Activated CD4-positive, alpha-beta T cell treated with anti-CD3 and anti-CD28 coated beads for 36 hours (primary cell): ENCODE results near the gene ZSWIM8. TPM values are rescaled to one million over a fixed set of nuclear protein-coding genes. Genes with fewer than 3 reads are reported as not detected.

Experiments
- ATAC-seq: fragments of 200-7000 bp; cut with Tn5 transposase; one replicate; pipeline ENCODE4 v1.10.0; 2021; ENCODE audit warnings: mild to moderate bottlenecking, moderate library complexity
- CTCF ChIA-PET: fragments of 350-600 bp; sonication (Branson Sonifier 250); formaldehyde crosslinking; loops from one replicate; lab custom pipeline; 2021; ENCODE audit warnings: antibody characterized with exemption; lab: Charles Lee
- POLR2A ChIA-PET: fragments of 350-600 bp; sonication (Branson Sonifier 250); formaldehyde crosslinking; loops from one replicate; lab custom pipeline; 2021; ENCODE audit warnings: antibody characterized with exemption, inconsistent platforms; lab: Charles Lee
- DNase-seq: peaks from one replicate; pipeline ENCODE4 v3.0.0-alpha.2; 2020
- H3K27ac Mint-ChIP-seq: one replicate; pipeline ENCODE4 v1.8.0; 2021; ENCODE audit warnings: mixed read lengths
- H3K27me3 Mint-ChIP-seq: one replicate; pipeline ENCODE4 v1.8.0; 2021; ENCODE audit warnings: mixed read lengths
- H3K36me3 Mint-ChIP-seq: one replicate; pipeline ENCODE4 v1.8.0; 2021; ENCODE audit warnings: low read depth, mixed read lengths
- H3K4me1 Mint-ChIP-seq: one replicate; pipeline ENCODE4 v1.8.0; 2021; ENCODE audit warnings: mixed read lengths
- H3K4me3 Mint-ChIP-seq: one replicate; pipeline ENCODE4 v1.8.0; 2021; ENCODE audit warnings: mild to moderate bottlenecking, moderate library complexity, mixed read lengths
- H3K9me3 Mint-ChIP-seq: one replicate; pipeline ENCODE4 v1.8.0; 2021; ENCODE audit warnings: low read depth, mixed read lengths
- intact Hi-C, 2 experiments: fragments of 100-400 bp; cut with DNase I in 1 of 2; cut with micrococcal nuclease in 1 of 2; formaldehyde crosslinking; loops; one replicate each; pipeline versions ENCODE4 v1.14.2 to v1.15.1; 2022 to 2024; cut with DNase I, micrococcal nuclease
- total RNA-seq, 2 experiments: library from RNA; stranded (reverse); gene quantifications; one replicate each; pipeline ENCODE4 v1.2.3, GENCODE V29; 2021

Gene ZSWIM8
- total RNA-seq, 2 experiments from 2014 or later = 40.1 to 67.3 TPM

DNA sequence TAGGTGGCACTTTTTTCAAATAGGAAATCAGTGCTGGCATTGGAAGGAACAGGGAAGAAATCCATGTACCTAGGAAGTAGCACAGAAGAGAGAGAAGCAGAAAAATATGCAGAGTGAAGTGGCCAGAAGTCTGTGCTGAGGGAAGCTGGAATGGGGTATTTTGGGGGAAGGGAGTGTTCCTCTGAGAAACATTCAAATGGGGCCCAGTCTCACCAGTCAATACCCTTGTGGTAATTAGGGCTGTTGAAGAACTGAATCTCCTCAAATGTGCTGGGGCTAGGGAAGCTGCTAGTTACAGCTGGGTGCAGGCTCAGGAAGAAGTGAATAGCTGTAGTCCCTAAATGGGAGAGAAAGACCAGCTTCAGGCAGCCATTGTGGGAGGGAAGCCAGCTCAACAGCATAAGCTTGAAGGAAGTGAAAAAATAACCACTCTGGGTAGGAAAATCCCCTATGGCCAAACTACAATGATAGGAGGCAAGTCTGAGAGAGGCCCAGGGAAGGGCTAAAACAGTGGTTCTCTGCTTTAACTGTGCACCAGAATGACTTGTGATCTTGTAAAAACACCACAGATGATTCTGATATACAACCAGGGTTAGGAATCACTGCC, 18.4 kb downstream of the ZSWIM8 start:
- peak overlapping the region; percentile 80 for H3K27ac Mint-ChIP-seq
- H3K9me3 Mint-ChIP-seq = no peaks in the 10 kb centered on the region
- peaks cover 57% of the 10 kb centered on the region for H3K36me3 Mint-ChIP-seq
- no peaks in the 10 kb centered on the region for H3K27me3 Mint-ChIP-seq
- ATAC-seq = peak; percentile 56
- intact Hi-C loops = no loop called here
- ChIA-PET CTCF (interaction anchor here (0.7 to 1.2 kb wide), 2 partner anchors 17 to 35 kb away, joined by 3 read pairs; no protein-coding TSS in a partner anchor), POLR2A (interaction anchor here (0.7 to 1.1 kb wide), 3 partner anchors 18 to 214 kb away, joined by 3 read pairs; no protein-coding TSS in a partner anchor)
- H3K4me3 Mint-ChIP-seq = no peak overlapping the region
- no peak for DNase-seq
- H3K4me1 Mint-ChIP-seq = peaks cover 40% of the 10 kb centered on the region

DNA sequence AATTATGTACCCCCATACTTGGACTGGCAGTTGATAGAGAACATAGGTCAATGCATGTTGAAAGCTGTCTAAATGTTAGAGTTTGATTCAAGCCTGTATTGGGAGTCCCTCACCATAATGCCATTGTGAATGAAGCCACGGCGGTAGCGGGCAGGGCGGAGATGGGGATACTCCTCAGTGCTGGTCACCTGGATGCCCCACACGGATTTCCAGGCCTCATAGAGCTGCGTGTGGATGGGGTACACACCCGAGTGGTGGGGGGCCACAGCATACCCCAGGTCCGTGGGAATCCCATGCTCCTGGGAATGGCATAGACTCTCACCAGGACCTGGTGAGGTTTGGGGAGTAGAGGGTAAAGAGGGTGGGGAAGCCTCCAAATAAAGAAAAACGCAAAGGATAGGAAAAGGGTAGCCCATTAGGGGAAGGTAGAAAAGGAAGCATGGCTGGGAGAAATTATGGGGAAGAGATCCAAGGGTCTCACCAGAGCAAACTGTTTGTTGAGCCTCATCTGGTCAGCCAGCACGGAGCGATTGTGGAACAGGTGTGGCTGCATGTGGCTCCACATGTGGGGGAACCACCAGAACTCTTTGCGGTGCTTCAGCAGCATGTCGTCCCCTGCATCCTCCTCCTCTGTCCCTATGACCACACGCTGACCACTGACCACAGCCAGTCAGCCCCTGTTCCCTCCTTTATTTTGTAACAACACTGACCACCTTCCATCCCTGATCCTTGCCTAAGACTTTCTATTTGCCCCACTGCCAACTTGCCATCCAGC, 21.0 kb downstream of the ZSWIM8 start:
- POLR2A ChIA-PET = interaction anchor here (0.9 kb wide), 1 partner anchor 372 kb away, joined by 4 read pairs; no protein-coding TSS in a partner anchor
- CTCF ChIA-PET = interaction anchor here (1.7 kb wide), 1 partner anchor 43 kb away, joined by 4 read pairs; no protein-coding TSS in a partner anchor
- no peak for ATAC-seq
- no peaks in the 10 kb centered on the region for H3K27me3 Mint-ChIP-seq
- H3K9me3 Mint-ChIP-seq = no peaks in the 10 kb centered on the region
- intact Hi-C loops = no loop called here
- DNase-seq = no peak
- peak overlapping the region; percentile 60 for H3K27ac Mint-ChIP-seq
- H3K4me1 Mint-ChIP-seq = peaks cover 56% of the 10 kb centered on the region
- no peak overlapping the region for H3K4me3 Mint-ChIP-seq
- peaks cover 70% of the 10 kb centered on the region for H3K36me3 Mint-ChIP-seq

DNA sequence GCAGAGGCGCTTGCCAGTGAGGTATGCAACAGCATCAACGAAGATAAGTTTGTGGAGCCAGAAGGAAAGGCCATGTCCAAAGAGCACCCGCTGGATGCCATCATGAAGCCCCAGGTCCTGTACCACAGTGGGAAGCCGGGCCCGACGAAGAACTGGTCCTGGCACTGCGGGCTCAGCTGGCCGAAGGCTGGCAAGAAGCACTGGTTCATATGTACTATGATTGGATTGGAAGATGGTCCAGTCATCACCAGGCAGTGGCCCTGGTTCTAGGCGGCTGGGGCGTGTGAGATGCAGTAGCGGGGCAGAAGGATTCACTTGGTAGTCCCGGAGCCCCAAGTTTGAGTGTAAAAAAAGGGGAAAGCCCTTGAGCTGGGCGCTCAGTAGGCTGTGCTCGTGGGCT, 22.1 kb downstream of the ZSWIM8 start:
- DNase-seq (no peak), ATAC-seq (no peak)
- peaks cover 57% of the 10 kb centered on the region for H3K4me1 Mint-ChIP-seq
- H3K36me3 Mint-ChIP-seq = peaks cover 64% of the 10 kb centered on the region
- intact Hi-C loops = no loop called here
- H3K9me3 Mint-ChIP-seq = no peaks in the 10 kb centered on the region
- ChIA-PET CTCF (interaction anchor here (0.6 kb wide), 1 partner anchor 136 kb away, joined by 3 read pairs; no protein-coding TSS in a partner anchor), POLR2A (interaction anchor here (0.5 kb wide), 1 partner anchor 21 kb away, joined by 3 read pairs; no protein-coding TSS in a partner anchor)
- H3K27me3 Mint-ChIP-seq = no peaks in the 10 kb centered on the region
- H3K4me3 Mint-ChIP-seq = no peak overlapping the region
- H3K27ac Mint-ChIP-seq = peak overlapping the region; percentile 60

DNA sequence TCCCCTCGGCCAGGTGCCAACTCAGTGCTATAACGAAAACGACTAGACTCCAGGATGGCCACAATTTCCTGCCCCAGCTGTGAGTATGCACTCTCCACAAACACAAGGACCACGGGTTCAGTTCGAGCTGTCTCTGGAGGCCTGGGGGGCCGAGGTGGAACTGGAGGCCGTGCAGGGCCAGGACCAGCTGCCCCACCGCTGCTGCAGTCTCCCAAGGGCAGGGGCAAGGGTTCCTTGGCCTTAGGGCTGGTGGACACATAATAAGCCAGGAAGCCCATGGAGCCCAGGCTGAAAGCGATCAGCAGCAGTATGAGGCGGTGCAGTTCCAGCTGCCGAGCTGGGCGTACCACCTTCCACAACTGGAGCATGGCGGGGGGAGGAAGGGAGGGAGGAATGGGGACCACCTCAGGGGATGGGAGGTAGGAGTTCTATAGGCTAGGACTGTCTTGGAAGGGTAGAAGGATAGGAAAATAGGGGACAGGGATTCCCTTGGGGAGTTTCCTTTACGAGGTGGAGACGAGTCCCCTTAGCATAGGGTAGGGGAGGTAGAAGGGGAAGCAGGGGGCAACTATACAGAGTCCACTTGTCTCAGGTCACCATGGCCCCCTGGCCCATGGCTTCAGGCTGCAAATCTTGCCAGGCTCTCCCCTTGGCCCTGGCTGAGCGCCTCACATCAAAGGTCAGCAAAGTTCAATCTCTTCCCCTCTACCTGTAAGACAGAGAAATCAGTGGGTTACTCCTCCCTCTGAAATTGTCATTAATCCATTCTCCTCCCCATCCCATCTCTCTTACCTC, 22.8 kb downstream of the ZSWIM8 start:
- Mint-ChIP-seq H3K27ac (peak overlapping the region; percentile 91), H3K27me3 (no peaks in the 10 kb centered on the region), H3K4me1 (peaks cover 58% of the 10 kb centered on the region), H3K36me3 (peaks cover 57% of the 10 kb centered on the region), H3K4me3 (no peak overlapping the region), H3K9me3 (no peaks in the 10 kb centered on the region)
- ATAC-seq (no peak), DNase-seq (no peak)
- CTCF ChIA-PET = interaction anchor here (0.6 to 0.8 kb wide), 4 partner anchors 25 to 65 kb away, joined by 3 read pairs; no protein-coding TSS in a partner anchor
- intact Hi-C loops = no loop called here
- POLR2A ChIA-PET = interaction anchor here (0.5 to 1.1 kb wide), 6 partner anchors 14 to 77 kb away, joined by 3 to 6 read pairs (median 3); no protein-coding TSS in a partner anchor

DNA sequence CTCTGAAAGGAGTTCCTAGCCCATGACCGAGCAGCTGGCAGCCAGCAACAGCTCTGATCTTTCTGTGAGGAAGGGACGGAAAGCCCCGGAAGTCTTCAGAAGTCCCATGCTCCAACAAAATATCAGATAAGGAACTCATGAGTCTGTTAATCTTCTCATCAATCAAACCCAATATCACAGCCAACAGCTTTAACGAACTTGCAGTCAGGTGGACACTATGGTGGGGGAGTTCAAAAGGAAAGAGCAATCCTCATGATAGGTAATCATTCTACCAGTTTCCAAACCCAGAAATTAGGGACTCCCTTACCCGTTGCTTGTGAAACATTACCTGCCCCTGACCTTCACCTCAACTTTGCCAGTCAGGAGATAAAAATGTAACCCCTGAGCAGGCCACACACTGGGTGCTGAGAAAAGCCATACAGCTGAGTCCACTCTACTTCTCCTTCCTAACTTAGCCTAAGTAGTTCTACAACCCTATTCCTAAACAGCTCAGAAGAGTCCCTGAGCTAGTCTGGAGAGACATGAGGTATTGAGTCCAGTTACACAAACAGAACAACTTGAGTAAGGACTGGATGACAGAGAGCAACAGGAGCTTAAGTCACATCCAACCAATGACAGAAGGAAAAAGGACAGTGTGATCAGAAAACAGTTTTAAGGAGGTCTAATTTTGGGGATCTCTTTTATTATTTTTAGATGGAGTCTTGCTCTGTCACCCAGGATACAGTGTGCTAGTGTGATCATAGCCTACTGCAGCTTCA, 23.8 kb downstream of the ZSWIM8 start:
- DNase-seq (no peak), ATAC-seq (no peak)
- no peaks in the 10 kb centered on the region for H3K9me3 Mint-ChIP-seq
- H3K36me3 Mint-ChIP-seq = peaks cover 49% of the 10 kb centered on the region
- H3K4me3 Mint-ChIP-seq = peak overlapping the region; percentile 78
- no peaks in the 10 kb centered on the region for H3K27me3 Mint-ChIP-seq
- POLR2A ChIA-PET = interaction anchor here (0.6 to 2.3 kb wide), 12 partner anchors 8 to 78 kb away, joined by 3 to 9 read pairs (median 3); a partner anchor contains a TSS
- peak overlapping the region; percentile 91 for H3K27ac Mint-ChIP-seq
- CTCF ChIA-PET = interaction anchor here (0.6 to 1.6 kb wide), 8 partner anchors 10 to 452 kb away, joined by 3 to 5 read pairs (median 3); a partner anchor contains a TSS
- peaks cover 50% of the 10 kb centered on the region for H3K4me1 Mint-ChIP-seq
- intact Hi-C loops = no loop called here

DNA sequence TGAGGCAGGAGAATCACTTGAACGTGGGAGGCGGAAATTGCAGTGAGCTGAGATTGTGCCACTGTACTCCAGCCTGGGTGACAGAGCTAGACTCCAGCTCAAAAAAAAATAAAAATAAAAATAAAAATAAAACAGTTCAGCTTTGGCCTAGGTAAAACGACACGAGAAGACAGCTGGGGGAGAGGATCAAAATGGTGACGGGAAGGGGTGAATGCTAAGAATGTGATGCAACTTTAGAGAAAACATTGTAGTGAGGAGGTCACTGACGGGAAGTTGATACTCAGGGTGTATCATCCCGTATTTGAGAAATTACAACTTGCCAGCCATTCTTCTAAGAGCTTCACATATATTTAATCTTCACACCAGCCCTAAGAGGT, 24.9 kb downstream of the ZSWIM8 start:
- Mint-ChIP-seq H3K27ac (peak overlapping the region; percentile 91), H3K36me3 (peaks cover 48% of the 10 kb centered on the region), H3K9me3 (no peaks in the 10 kb centered on the region), H3K4me1 (peaks cover 47% of the 10 kb centered on the region), H3K4me3 (peak overlapping the region; percentile 78), H3K27me3 (no peaks in the 10 kb centered on the region)
- ATAC-seq = peak; percentile 11
- DNase-seq = peak; percentile 32
- intact Hi-C loops = loop anchor here (2.0 to 5.0 kb wide), 3 partner anchors 38 to 1300 kb away; partner anchors contain the start of gene SAMD8 (in 1 of the 2)
- ChIA-PET CTCF (interaction anchor here (0.9 to 1.6 kb wide), 9 partner anchors 12 to 453 kb away, joined by 3 to 7 read pairs (median 4); a partner anchor contains a TSS), POLR2A (interaction anchor here (0.6 to 2.3 kb wide), 11 partner anchors 10 to 1326 kb away, joined by 3 to 10 read pairs (median 5); partner anchors contain the start of genes CHCHD1 and SEC24C)

DNA sequence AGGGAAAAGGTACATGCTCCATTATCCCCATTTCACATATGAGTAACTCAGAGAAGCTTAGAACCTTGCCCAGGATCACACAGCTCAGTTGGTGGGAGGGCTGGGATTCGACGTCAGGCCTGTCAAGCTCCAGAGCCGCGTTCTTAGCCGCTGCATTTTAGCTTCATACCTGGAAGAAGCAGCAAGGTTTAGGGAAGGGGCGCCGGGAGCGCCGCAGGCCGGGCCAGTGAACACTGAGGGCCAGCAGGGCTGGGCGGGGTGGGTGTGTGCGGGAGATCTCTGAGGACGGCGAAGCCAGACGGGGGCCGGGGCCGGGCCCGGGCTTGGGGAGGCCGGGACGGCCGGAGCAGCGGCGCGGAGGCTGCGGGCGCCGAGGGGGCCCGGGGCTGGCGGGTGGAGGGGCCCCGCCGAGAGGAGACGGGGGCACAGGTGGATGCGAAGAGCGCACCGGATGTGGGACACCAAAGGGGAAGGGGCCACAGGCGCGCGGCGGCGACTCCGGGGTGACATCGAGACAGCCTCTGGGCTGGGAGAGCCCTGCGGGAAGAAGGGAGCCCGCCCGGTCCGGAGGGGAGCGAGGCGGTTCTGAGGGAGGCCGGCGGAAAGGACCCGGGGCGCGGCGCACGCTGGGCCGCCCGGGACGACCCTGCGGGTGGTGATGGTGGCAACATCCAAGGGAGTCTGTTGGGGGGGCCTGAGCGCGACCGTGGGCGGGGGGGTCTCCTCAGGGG, 25.5 kb downstream of the ZSWIM8 start:
- ChIA-PET POLR2A (interaction anchor here (0.8 to 2.3 kb wide), 10 partner anchors 10 to 230 kb away, joined by 3 to 10 read pairs (median 6); partner anchors contain the start of genes CHCHD1 and SEC24C), CTCF (interaction anchor here (1.0 to 1.6 kb wide), 7 partner anchors 11 to 271 kb away, joined by 3 to 7 read pairs (median 4); no protein-coding TSS in a partner anchor)
- ATAC-seq = peak; percentile 22
- Mint-ChIP-seq H3K36me3 (peaks cover 43% of the 10 kb centered on the region), H3K4me1 (peaks cover 42% of the 10 kb centered on the region), H3K9me3 (no peaks in the 10 kb centered on the region), H3K4me3 (peak overlapping the region; percentile 78), H3K27ac (peak overlapping the region; percentile 91), H3K27me3 (no peaks in the 10 kb centered on the region)
- peak; percentile 72 for DNase-seq
- intact Hi-C loops = loop anchor here (1.0 to 5.0 kb wide), 14 partner anchors 26 to 1399 kb away; partner anchors contain the start of genes ZSWIM8 (in 2 of the 2), ADK (in 1 of the 2), CAMK2G (in 1 of the 2) and KAT6B (in 1 of the 2)

DNA sequence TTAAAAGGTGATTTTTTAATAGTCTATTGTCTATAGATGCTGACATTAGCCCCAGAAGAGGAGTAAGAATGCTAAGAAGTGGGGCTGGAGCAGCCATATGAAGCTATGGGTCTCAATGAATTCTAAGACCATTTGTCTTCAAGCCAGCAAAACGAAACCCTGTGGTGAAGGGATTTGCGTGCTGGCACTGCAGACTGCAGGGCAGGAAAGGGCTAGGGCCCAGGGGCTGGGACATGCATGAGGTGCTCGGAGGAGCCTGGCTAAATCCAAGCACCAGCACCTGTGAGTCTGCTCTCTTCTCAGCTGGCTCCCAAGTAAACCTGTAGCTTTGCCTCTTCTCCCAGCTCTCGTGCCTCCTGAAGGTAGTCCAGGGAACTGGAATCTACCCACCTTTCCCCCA, 27.3 kb downstream of the ZSWIM8 start:
- H3K27ac Mint-ChIP-seq = no peak overlapping the region
- no peaks in the 10 kb centered on the region for H3K9me3 Mint-ChIP-seq
- H3K27me3 Mint-ChIP-seq = no peaks in the 10 kb centered on the region
- no peak overlapping the region for H3K4me3 Mint-ChIP-seq
- no peak for DNase-seq
- intact Hi-C loops = loop anchor here in 1 of 2 experiments (5.0 kb wide), 1 partner anchor 40 kb away; a partner anchor contains a TSS
- POLR2A ChIA-PET = no interaction called here
- CTCF ChIA-PET = interaction anchor here (0.6 to 1.2 kb wide), 2 partner anchors 22 to 146 kb away, joined by 3 read pairs; no protein-coding TSS in a partner anchor
- H3K4me1 Mint-ChIP-seq = peaks cover 27% of the 10 kb centered on the region
- peaks cover 27% of the 10 kb centered on the region for H3K36me3 Mint-ChIP-seq
- ATAC-seq = no peak

DNA sequence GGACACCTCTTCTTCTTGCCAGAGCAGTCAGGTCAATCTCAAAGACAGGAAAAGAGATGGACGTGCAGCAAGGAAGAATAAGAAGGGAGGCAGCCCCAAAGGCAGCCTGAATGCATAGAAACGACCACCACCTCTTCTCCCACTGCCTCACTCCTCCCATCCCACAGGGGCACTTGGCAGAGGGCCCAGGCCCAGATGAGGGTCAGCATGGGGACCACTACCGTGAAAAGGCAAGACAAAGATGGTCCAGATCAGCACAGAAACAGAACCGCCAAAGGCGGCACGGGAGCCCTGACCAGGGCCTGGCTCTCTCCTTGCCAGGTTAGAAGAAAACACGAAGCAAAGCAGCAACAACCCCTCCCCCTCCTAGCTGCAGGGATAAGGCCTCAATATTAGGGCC, 27.9 kb downstream of the ZSWIM8 start:
- Mint-ChIP-seq H3K4me1 (peaks cover 22% of the 10 kb centered on the region), H3K4me3 (no peak overlapping the region), H3K27me3 (no peaks in the 10 kb centered on the region), H3K36me3 (peaks cover 24% of the 10 kb centered on the region), H3K27ac (no peak overlapping the region), H3K9me3 (no peaks in the 10 kb centered on the region)
- POLR2A ChIA-PET = no interaction called here
- intact Hi-C loops = loop anchor here in 1 of 2 experiments (5.0 kb wide), 1 partner anchor 41 kb away; a partner anchor contains a TSS
- CTCF ChIA-PET = interaction anchor here (0.7 to 1.2 kb wide), 3 partner anchors 37 to 145 kb away, joined by 3 to 7 read pairs (median 5); no protein-coding TSS in a partner anchor
- DNase-seq (no peak), ATAC-seq (no peak)
